Skin epidermis (tissue), 12 donors: ENCODE results near the gene SLC17A2.
A peak's percentile ranks its signal among the peaks of the same experiment; 100 is the strongest.

Experiments used
- H3K27ac ChIP-seq, 21 experiments: fragments of 200-600 bp; sonication (generic) in 11 of 21; one replicate each; pipeline ENCODE4 v1.5.0; 2020; ENCODE audit warnings: mild to moderate bottlenecking in 3 of 21, inconsistent platforms in 2 of 21, moderate library complexity in 2 of 21
- H3K4me3 ChIP-seq, 7 experiments: fragments of 200-600 bp; sonication (generic) in 2 of 7; one replicate each; pipeline ENCODE4 v1.5.0; 2020; ENCODE audit warnings: inconsistent platforms in 2 of 7, mild to moderate bottlenecking in 2 of 7, moderate library complexity in 1 of 7

Gene SLC17A2

GRCh38 chr6:25930532-25931410 is at the start of gene SLC17A2:
Gene SLC17A2 (minus strand): TSS chr6:25930691. CDS start chr6:25925796, 4,895 bp downstream.
- H3K27ac ChIP-seq, result no peak within 1 kb of the TSS

GRCh38 chr6:25975923-25976560 is 45.6 kb upstream of the SLC17A2 start:
- Histone ChIP-seq H3K27ac (no peak overlapping the region), H3K4me3 (no peak overlapping the region)

More at GRCh38 chr6:25930532-25931410, at the start of gene SLC17A2:
- no peak within 1 kb of the TSS for H3K4me3 ChIP-seq

GRCh38 chr6:25973923-25974555 is 43.5 kb upstream of the SLC17A2 start:
- H3K4me3 ChIP-seq, result no peak overlapping the region
- H3K27ac ChIP-seq, result no peak overlapping the region

GRCh38 chr6:25972902-25973301 is 42.4 kb upstream of the SLC17A2 start:
- H3K4me3 ChIP-seq, result no peak overlapping the region
- no peak overlapping the region for H3K27ac ChIP-seq

- Histone ChIP-seq H3K27ac (peak overlapping the region in 2 of 21 experiments; percentile 37 to 57), H3K4me3 (no peak overlapping the region)
These were observed 41.6 kb upstream of the SLC17A2 start for GRCh38 chr6:25972128-25972527.

GRCh38 chr6:25971187-25971821 is 40.8 kb upstream of the SLC17A2 start:
- Histone ChIP-seq H3K27ac (peak overlapping the region in 3 of 21 experiments; percentile 30 to 57 (median 37)), H3K4me3 (no peak overlapping the region)

GRCh38 chr6:25968769-25969168 is 38.3 kb upstream of the SLC17A2 start:
- H3K27ac ChIP-seq, result peak overlapping the region in 1 of 21 experiments; percentile 7
- H3K4me3 ChIP-seq, result no peak overlapping the region

- H3K4me3 ChIP-seq, result peak overlapping the region in 1 of 7 experiments; percentile 2
These were observed 36.2 kb upstream of the SLC17A2 start for GRCh38 chr6:25966711-25967110.

GRCh38 chr6:25965058-25965457 is 34.6 kb upstream of the SLC17A2 start:
- H3K27ac ChIP-seq, result peak overlapping the region in 1 of 21 experiments; percentile 87
- no peak overlapping the region for H3K4me3 ChIP-seq

More at GRCh38 chr6:25966711-25967110, 36.2 kb upstream of the SLC17A2 start:
- no peak overlapping the region for H3K27ac ChIP-seq

GRCh38 chr6:25963426-25964123 is 33.1 kb upstream of the SLC17A2 start:
- Histone ChIP-seq H3K27ac (peak overlapping the region in 20 of 21 experiments; percentile 87 to 99 (median 94)), H3K4me3 (peak overlapping the region; percentile 52 to 75 (median 57))

GRCh38 chr6:25962149-25963127 is 31.9 kb upstream of the SLC17A2 start, which contains the start of gene TRIM38:
Gene TRIM38 (plus strand): TSS chr6:25962802. CDS start chr6:25966523, 3,721 bp downstream.
- H3K27ac ChIP-seq, result peak within 1 kb of the TSS; percentile 66 to 99 (median 94)
- peak within 1 kb of the TSS; percentile 52 to 75 (median 57) for H3K4me3 ChIP-seq

GRCh38 chr6:25961619-25962148 is 31.2 kb upstream of the SLC17A2 start:
- peak overlapping the region; percentile 17 to 99 (median 94) for H3K27ac ChIP-seq
- peak overlapping the region; percentile 52 to 75 (median 57) for H3K4me3 ChIP-seq

GRCh38 chr6:25960734-25961133 is 30.2 kb upstream of the SLC17A2 start:
- Histone ChIP-seq H3K4me3 (no peak overlapping the region), H3K27ac (peak overlapping the region in 1 of 21 experiments; percentile 44)

- Histone ChIP-seq H3K4me3 (no peak overlapping the region), H3K27ac (peak overlapping the region in 2 of 21 experiments; percentile 19 to 44)
These were observed 29.5 kb upstream of the SLC17A2 start for GRCh38 chr6:25959890-25960536.

- Histone ChIP-seq H3K4me3 (no peak overlapping the region), H3K27ac (peak overlapping the region in 3 of 21 experiments; percentile 2 to 49 (median 29))
These were observed 28.2 kb upstream of the SLC17A2 start for GRCh38 chr6:25958700-25959162.

GRCh38 chr6:25956226-25956625 is 25.7 kb upstream of the SLC17A2 start:
- Histone ChIP-seq H3K27ac (no peak overlapping the region), H3K4me3 (no peak overlapping the region)

- no peak overlapping the region for H3K4me3 ChIP-seq
- no peak overlapping the region for H3K27ac ChIP-seq
These were observed 24.3 kb upstream of the SLC17A2 start for GRCh38 chr6:25954756-25955155.
